GM11168 (cell line): ENCODE data around the gene TPST1.

Experiments
- in situ Hi-C: fragments of 300-500 bp; cut with MboI; formaldehyde crosslinking; loops from one replicate; pipeline ENCODE4 v1.12.0; 2022; ENCODE audit warnings: low sequenced_read_pairs; ENCODE audit not compliant: unreplicated experiment

Gene TPST1

GRCh38 chr7:66236713-66237303 lies 31.7 kb downstream of the TPST1 start:
- in situ Hi-C loops = no loop called here

GRCh38 chr7:66237906-66238772 lies 33.0 kb downstream of the TPST1 start:
- in situ Hi-C loops = no loop called here

GRCh38 chr7:66238773-66239466 lies 33.8 kb downstream of the TPST1 start:
- in situ Hi-C loops = no loop called here

- in situ Hi-C loops = no loop called here
Observed at GRCh38 chr7:66239467-66239856, 34.3 kb downstream of the TPST1 start.

GRCh38 chr7:66245008-66245407 lies 39.9 kb downstream of the TPST1 start:
- in situ Hi-C loops = no loop called here

GRCh38 chr7:66246554-66247171 lies 41.5 kb downstream of the TPST1 start:
- in situ Hi-C loops = no loop called here

GRCh38 chr7:66247380-66248078 lies 42.4 kb downstream of the TPST1 start:
- in situ Hi-C loops = no loop called here

GRCh38 chr7:66250711-66251110 lies 45.6 kb downstream of the TPST1 start:
- in situ Hi-C loops = no loop called here

GRCh38 chr7:66255534-66256100 lies 50.5 kb downstream of the TPST1 start:
- in situ Hi-C loops = no loop called here

GRCh38 chr7:66256281-66256680 lies 51.1 kb downstream of the TPST1 start:
- in situ Hi-C loops = no loop called here

GRCh38 chr7:66257481-66257880 lies 52.3 kb downstream of the TPST1 start:
- in situ Hi-C loops = no loop called here

- in situ Hi-C loops = no loop called here
Observed at GRCh38 chr7:66258409-66258808, 53.3 kb downstream of the TPST1 start.

- in situ Hi-C loops = no loop called here
Observed at GRCh38 chr7:66261941-66262340, 56.8 kb downstream of the TPST1 start.

GRCh38 chr7:66263936-66264335 lies 58.8 kb downstream of the TPST1 start:
- in situ Hi-C loops = no loop called here

GRCh38 chr7:66265566-66265965 lies 60.4 kb downstream of the TPST1 start:
- in situ Hi-C loops = no loop called here

- in situ Hi-C loops = no loop called here
Observed at GRCh38 chr7:66267249-66267648, 62.1 kb downstream of the TPST1 start.

GRCh38 chr7:66269978-66270377 lies 64.8 kb downstream of the TPST1 start:
- in situ Hi-C loops = no loop called here

GRCh38 chr7:66272321-66272720 lies 67.2 kb downstream of the TPST1 start:
- in situ Hi-C loops = no loop called here

GRCh38 chr7:66276363-66276762 lies 71.2 kb downstream of the TPST1 start:
- in situ Hi-C loops = no loop called here

GRCh38 chr7:66277492-66277891 lies 72.4 kb downstream of the TPST1 start:
- in situ Hi-C loops = no loop called here
